AG04449 (cell line): ENCODE results near the gene KRTAP10-7.

ENCODE experiments used
- CTCF ChIA-PET: fragments of 350-600 bp; formaldehyde crosslinking; extraction: SDS; loops from one replicate; lab custom pipeline; 2021; ENCODE audit warnings: antibody characterized with exemption; lab: Yijun Ruan, JAX
- POLR2A ChIA-PET: fragments of 400-600, 350-600 bp; formaldehyde crosslinking; extraction: SDS; loops from one replicate; lab custom pipeline; 2020; ENCODE audit warnings: antibody characterized with exemption, inconsistent platforms; lab: Yijun Ruan, JAX
- DNase-seq: peaks from one replicate; pipeline ENCODE4 v3.0.0-alpha.2; 2010; ENCODE audit warnings: low read depth, low spot score
- H3K4me3 ChIP-seq: 2 replicates; pipeline ENCODE4 v1.5.1; 2011; ENCODE audit warnings: low read depth, mild to moderate bottlenecking, control low read depth, low read length
- TF ChIP-seq, protein P1 (sequence below): IDR thresholded peaks from one replicate; pipeline ENCODE4 v1.5.1; 2011; ENCODE audit warnings: mild to moderate bottlenecking, moderate library complexity, low read length, control low read depth, inconsistent platforms; ENCODE audit not compliant: insufficient read depth; ENCODE audit errors: missing control alignments

KRTAP10-7 gene

DNA sequence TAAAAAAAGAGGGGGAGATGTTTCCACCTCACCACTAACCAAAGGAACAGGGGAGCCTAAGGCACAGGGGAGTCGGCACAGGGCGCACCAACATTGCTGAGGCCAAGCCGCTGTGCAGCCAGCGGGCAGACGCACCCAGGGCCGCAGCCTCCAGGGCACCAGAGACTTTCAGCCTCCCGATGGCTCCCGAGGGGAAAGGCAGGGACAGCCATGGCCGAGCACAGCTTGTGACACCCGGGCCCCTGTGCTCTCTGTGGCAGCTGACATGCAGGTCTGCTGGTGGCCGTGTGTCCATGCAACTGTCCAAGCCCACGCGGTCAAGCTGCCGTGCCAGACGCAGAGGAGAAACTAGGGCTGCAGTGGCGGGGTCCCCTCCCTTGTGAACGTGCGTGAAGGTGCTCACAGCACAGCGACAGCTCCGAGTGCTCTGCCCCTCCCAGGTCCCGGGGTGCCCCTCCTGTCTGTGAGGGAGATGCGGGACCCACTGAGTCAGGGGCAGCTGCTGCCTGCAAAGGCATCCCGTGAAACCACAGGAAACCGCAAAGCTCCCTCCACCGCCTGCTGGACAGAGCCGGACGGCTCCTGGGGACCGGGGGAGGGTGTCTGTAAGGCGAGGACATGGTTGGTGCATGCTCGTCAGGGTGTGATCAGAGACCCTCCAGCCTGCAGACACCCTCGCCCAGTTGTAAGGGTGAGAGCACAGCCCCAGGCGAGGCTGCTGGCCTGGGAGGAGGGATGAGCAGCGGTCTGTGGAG is 48.3 kb downstream of the KRTAP10-7 start:
- H3K4me3 ChIP-seq = no peak overlapping the region
- CTCF ChIA-PET = no interaction called here
- POLR2A ChIA-PET = no interaction called here
- TF ChIP-seq, protein P1, sequence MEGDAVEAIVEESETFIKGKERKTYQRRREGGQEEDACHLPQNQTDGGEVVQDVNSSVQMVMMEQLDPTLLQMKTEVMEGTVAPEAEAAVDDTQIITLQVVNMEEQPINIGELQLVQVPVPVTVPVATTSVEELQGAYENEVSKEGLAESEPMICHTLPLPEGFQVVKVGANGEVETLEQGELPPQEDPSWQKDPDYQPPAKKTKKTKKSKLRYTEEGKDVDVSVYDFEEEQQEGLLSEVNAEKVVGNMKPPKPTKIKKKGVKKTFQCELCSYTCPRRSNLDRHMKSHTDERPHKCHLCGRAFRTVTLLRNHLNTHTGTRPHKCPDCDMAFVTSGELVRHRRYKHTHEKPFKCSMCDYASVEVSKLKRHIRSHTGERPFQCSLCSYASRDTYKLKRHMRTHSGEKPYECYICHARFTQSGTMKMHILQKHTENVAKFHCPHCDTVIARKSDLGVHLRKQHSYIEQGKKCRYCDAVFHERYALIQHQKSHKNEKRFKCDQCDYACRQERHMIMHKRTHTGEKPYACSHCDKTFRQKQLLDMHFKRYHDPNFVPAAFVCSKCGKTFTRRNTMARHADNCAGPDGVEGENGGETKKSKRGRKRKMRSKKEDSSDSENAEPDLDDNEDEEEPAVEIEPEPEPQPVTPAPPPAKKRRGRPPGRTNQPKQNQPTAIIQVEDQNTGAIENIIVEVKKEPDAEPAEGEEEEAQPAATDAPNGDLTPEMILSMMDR = no peak
- no peak for DNase-seq

DNA sequence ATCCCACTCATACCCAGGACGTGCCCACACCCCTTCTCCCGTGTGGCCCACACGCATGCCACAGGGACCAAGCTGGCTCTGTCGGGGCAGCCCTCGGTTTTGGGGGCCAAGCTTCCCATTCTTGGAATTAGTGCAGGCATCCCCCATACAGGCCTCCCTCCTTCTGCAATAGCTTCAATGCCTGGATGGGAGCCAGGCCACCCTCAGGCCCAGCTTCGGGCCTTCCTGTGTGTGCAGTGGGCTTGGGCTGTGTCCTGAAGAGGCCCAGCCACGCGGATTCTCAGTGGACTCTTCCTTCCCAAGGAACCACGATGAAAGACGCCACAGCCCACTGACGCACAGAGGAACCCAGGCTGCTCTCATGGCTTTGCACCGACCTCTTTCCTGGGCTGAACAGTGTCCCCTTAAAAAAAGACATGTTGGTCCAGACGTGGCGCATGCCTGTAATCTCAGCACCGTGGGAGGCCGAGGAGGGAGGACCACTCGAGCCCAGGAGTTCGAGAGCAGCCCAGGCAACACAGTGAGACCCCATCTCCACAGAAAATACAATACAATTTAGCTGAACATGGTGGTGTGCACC is 49.2 kb downstream of the KRTAP10-7 start:
- no peak overlapping the region for H3K4me3 ChIP-seq
- CTCF ChIA-PET = no interaction called here
- POLR2A ChIA-PET = no interaction called here
- TF ChIP-seq, protein P1 = no peak
- DNase-seq = no peak

DNA sequence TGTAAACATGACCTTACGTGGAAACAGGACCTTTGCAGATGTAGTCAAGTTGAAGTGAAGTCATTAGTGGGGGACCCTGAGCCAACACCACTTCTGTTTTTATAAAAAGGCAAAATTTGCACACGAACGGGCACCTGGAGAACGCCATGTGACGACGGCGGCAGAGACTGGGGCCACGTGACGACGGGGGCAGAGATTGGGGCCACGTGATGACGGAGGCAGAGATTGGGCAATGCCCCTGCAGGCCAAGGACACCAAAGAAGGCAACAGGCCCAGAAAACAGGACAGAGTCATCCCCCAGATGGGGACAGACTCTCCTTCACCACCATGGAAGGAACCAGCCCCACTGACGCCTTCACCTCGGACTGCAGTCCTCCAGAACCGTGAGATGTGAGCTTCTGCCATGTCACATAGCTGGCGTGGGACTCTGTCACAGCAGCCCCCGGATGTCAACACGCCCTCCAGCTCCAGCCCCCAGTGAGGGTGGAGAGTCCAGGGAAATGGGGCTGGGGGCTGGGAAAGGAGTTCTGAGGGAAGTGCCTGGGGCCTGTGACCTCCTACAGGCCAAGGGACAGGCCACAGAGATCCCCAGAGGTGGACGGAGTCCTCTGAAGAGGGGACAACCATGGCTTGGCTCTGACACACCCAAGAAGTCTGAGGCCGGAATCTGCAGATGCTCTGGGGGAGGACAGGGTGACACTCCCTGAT is 50.0 kb downstream of the KRTAP10-7 start:
- TF ChIP-seq, protein P1 = no peak
- H3K4me3 ChIP-seq = no peak overlapping the region
- no peak for DNase-seq
- POLR2A ChIA-PET = no interaction called here
- CTCF ChIA-PET = no interaction called here

DNA sequence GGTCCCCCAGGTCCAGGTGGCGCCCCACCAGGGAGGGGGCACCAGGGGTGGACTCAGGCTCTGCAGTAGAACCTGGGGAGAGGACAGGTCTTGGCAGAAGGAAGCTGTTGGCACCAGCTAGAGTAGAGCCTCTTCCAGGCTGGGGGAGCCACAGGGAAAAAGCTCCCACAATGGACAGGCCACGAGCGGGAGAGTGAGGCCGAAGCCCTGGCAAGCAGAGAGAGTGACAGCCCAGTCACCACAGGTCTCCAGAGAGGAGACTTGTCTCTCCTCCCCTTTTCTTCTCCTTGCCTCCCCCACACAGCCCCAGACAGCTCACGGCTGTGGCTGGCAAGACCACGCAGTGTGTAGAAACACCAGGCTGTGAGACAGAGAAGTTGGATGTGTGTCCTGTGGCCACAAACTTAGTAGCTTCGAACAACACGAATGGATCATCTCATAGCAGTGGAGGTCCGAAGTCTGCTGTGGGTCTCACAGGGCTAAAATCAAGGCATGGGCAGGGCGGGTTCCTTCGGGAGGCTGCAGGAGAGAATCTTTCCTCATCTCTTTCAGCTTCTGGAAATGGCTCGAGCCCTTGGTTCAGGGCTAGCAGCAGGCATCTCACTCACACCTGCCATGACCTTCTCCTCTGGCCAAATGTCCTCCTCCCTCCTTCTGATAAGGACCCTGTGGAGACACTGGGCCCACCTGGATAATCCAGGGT is 50.7 kb downstream of the KRTAP10-7 start:
- TF ChIP-seq, protein P1 = no peak
- ChIA-PET POLR2A (no interaction called here), CTCF (interaction anchor here (0.6 kb wide), 1 partner anchor 140 kb away, joined by 3 read pairs; no protein-coding TSS in a partner anchor)
- no peak for DNase-seq
- H3K4me3 ChIP-seq = no peak overlapping the region
